Lower lobe of right lung (tissue), 2 donors: ENCODE results near the gene MLXIPL. TPM values are rescaled to one million over a fixed set of nuclear protein-coding genes. Genes with fewer than 3 reads are reported as not detected.
A peak's percentile ranks its signal among the peaks of the same experiment; 100 is the strongest.

Experiments used
- ATAC-seq, 2 donors: fragments of 200-7000 bp; cut with Tn5 transposase; one replicate each; pipeline ENCODE4 v1.9.1; 2020 to 2022; ENCODE audit warnings: mild to moderate bottlenecking in 2 of 2, moderate library complexity in 2 of 2
- DNase-seq: peaks from one replicate; pipeline ENCODE4 v3.0.0-alpha.2; 2020
- H3K27ac ChIP-seq: fragments of 200-600 bp; one replicate; pipeline ENCODE4 v1.8.0; 2022
- H3K27me3 ChIP-seq: fragments of 200-600 bp; one replicate; pipeline ENCODE4 v1.8.0; 2022; ENCODE audit warnings: low read depth
- H3K36me3 ChIP-seq: fragments of 200-600 bp; one replicate; pipeline ENCODE4 v1.8.0; 2022; ENCODE audit warnings: mild to moderate bottlenecking
- H3K4me1 ChIP-seq: fragments of 200-600 bp; one replicate; pipeline ENCODE4 v1.8.0; 2022
- H3K4me3 ChIP-seq: fragments of 200-600 bp; one replicate; pipeline ENCODE4 v1.8.0; 2022; ENCODE audit warnings: mild to moderate bottlenecking
- H3K9me3 ChIP-seq: fragments of 200-600 bp; one replicate; pipeline ENCODE4 v1.8.0; 2022
- intact Hi-C: fragments of 100-400 bp; cut with DNase I; formaldehyde crosslinking; loops from one replicate; pipeline ENCODE4 v1.11.0; 2022
- total RNA-seq: library from RNA; stranded (reverse); fragmentation: NEBNext Ultra II Directional; extraction: Animal tissue kit (Norgen Biotek cat#: 25700); gene quantifications from one replicate; pipeline ENCODE4 v1.2.1, GENCODE V29; 2021
- TF ChIP-seq, protein P1 (sequence below): fragments of 200-600 bp; IDR thresholded peaks from one replicate; pipeline ENCODE4 v1.8.0; 2022; ENCODE audit warnings: antibody characterized with exemption, mild to moderate bottlenecking
- donor health status: DM: no; HTN: yes; CAD: no; lungs with severe emphysema.

The MLXIPL gene
- total RNA-seq, 1 donor from 2014 or later, result 10.7 TPM

DNA sequence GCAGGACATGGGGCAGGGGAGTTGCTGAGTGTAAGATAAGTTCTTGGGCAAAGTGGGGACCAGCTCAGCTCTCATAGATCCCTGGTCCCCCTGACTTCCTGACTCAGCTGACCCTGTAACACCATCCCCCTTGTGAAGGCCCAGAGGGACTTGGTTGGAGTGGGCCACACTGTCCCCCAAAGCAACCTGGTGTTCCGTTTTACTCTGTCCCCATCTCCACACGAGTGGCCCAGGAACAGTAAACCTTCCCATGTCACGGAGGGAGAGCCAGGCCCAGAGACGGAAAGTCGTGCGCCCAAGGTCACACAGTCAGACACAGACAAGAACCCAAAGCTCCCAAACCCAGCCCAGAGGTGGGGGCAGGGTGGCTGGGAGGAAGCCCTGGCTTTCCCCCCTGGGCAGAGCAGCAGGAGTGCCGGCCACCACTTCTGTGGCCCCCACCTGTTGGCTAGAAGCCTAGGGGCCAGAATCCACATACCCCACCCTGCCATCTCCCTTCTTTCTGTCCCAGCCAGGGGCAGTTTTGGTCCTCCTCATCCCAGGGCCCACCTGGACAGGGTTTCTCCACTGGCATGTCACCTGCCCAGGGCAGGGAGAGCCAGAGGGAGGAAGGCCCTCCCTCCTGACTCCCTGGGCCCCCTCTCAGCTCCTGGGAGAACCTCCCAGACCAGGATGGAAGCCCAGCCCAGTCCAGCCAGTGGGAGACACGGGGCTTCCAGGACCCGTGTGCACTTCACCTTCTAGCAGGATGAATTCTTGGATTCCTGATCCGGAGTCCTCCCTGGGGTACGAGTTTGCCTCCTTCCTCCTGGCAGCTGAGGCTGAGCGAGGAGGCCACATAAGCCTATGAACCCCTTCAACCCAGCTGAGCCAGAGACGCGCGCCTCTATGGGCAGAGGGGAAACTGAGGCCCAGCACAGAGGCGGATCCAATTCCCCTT, 22.7 kb upstream of the MLXIPL start:
- Histone ChIP-seq H3K4me3 (peak overlapping the region; percentile 43), H3K27ac (no peak overlapping the region)
- no peak for ATAC-seq

GRCh38 chr7:73645643-73646174, 21.4 kb upstream of the MLXIPL start:
- TF ChIP-seq, protein P1, sequence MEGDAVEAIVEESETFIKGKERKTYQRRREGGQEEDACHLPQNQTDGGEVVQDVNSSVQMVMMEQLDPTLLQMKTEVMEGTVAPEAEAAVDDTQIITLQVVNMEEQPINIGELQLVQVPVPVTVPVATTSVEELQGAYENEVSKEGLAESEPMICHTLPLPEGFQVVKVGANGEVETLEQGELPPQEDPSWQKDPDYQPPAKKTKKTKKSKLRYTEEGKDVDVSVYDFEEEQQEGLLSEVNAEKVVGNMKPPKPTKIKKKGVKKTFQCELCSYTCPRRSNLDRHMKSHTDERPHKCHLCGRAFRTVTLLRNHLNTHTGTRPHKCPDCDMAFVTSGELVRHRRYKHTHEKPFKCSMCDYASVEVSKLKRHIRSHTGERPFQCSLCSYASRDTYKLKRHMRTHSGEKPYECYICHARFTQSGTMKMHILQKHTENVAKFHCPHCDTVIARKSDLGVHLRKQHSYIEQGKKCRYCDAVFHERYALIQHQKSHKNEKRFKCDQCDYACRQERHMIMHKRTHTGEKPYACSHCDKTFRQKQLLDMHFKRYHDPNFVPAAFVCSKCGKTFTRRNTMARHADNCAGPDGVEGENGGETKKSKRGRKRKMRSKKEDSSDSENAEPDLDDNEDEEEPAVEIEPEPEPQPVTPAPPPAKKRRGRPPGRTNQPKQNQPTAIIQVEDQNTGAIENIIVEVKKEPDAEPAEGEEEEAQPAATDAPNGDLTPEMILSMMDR, result no peak
- intact Hi-C loops, result no loop called here
- DNase-seq (no peak), ATAC-seq (no peak)
- peaks cover 3% of the 10 kb centered on the region for H3K4me1 ChIP-seq
- no peak overlapping the region for H3K4me3 ChIP-seq
- H3K9me3 ChIP-seq, result peaks cover 10% of the 10 kb centered on the region
- H3K27me3 ChIP-seq, result peaks cover 39% of the 10 kb centered on the region
- no peaks in the 10 kb centered on the region for H3K36me3 ChIP-seq
- no peak overlapping the region for H3K27ac ChIP-seq

More for the DNA sequence above, 22.7 kb upstream of the MLXIPL start:
- peaks cover 3% of the 10 kb centered on the region for H3K4me1 ChIP-seq
- no peaks in the 10 kb centered on the region for H3K9me3 ChIP-seq
- no peaks in the 10 kb centered on the region for H3K36me3 ChIP-seq
- TF ChIP-seq, protein P1, result no peak
- no peak for DNase-seq
- intact Hi-C loops, result no loop called here
- peaks cover 47% of the 10 kb centered on the region for H3K27me3 ChIP-seq

- Histone ChIP-seq H3K4me3 (no peak overlapping the region), H3K27me3 (peaks cover 30% of the 10 kb centered on the region), H3K4me1 (peaks cover 3% of the 10 kb centered on the region), H3K9me3 (peaks cover 10% of the 10 kb centered on the region), H3K27ac (no peak overlapping the region), H3K36me3 (no peaks in the 10 kb centered on the region)
- TF ChIP-seq, protein P1, result no peak
- ATAC-seq (no peak), DNase-seq (no peak)
- intact Hi-C loops, result no loop called here
These were observed 20.5 kb upstream of the MLXIPL start for GRCh38 chr7:73644688-73645286.

GRCh38 chr7:73642834-73643233, 18.5 kb upstream of the MLXIPL start:
- no peak for DNase-seq
- Histone ChIP-seq H3K4me3 (no peak overlapping the region), H3K9me3 (peaks cover 10% of the 10 kb centered on the region), H3K4me1 (peaks cover under 1% of the 10 kb centered on the region), H3K27me3 (peaks cover 22% of the 10 kb centered on the region), H3K36me3 (no peaks in the 10 kb centered on the region), H3K27ac (no peak overlapping the region)
- TF ChIP-seq, protein P1, result no peak
- ATAC-seq, result no peak
- intact Hi-C loops, result no loop called here

DNA sequence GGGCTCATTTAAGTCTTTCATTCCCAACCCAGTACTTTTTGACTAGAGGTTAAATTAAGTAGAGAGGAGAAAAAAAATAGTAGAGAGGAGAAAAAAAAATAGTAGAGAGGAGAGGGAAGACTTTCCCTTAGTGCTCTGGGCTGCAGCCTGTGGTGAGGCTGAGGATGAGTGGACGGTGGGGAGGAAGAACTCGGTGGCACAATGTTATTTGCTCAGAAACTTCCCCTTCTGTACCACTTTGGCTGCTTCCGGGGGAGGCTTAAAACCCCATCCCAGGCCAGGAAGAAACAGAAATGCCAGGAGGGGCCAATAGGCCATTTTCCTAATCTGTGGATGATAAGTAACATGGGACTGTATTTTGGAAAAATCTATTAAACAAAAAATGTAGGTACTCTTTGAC, 14.6 kb upstream of the MLXIPL start:
- no peak for ATAC-seq
- no peak for DNase-seq
- no peak overlapping the region for H3K4me3 ChIP-seq
- H3K36me3 ChIP-seq, result no peaks in the 10 kb centered on the region
- intact Hi-C loops, result no loop called here
- H3K27me3 ChIP-seq, result peaks cover 7% of the 10 kb centered on the region
- no peak overlapping the region for H3K27ac ChIP-seq
- peaks cover 10% of the 10 kb centered on the region for H3K9me3 ChIP-seq
- no peaks in the 10 kb centered on the region for H3K4me1 ChIP-seq
- TF ChIP-seq, protein P1, result no peak
